Measurements from ENCODE around the gene KAT8.

KAT8 gene

GRCh38 chr16:31108794-31109558, 8.5 kb upstream of the KAT8 start:
- no peak for DNase-seq

GRCh38 chr16:31109622-31110021, 7.8 kb upstream of the KAT8 start:
- DNase-seq: no peak

- DNase-seq: no peak
Measured at GRCh38 chr16:31110106-31111034, 7.1 kb upstream of the KAT8 start.

GRCh38 chr16:31111881-31112466, 5.5 kb upstream of the KAT8 start:
- DNase-seq: no peak

GRCh38 chr16:31112711-31113110, 4.8 kb upstream of the KAT8 start:
- DNase-seq: no peak

- no peak for DNase-seq
Measured at GRCh38 chr16:31113121-31114120, 4.0 kb upstream of the KAT8 start.

GRCh38 chr16:31114468-31114867, 3.0 kb upstream of the KAT8 start:
- no peak for DNase-seq

- DNase-seq: no peak
Measured at GRCh38 chr16:31118223-31119155, 1.0 kb downstream of the KAT8 start.

GRCh38 chr16:31120129-31120528, 2.7 kb downstream of the KAT8 start:
- DNase-seq: no peak

- no peak for DNase-seq
Measured at GRCh38 chr16:31125844-31126243, 8.4 kb downstream of the KAT8 start.

- DNase-seq: no peak
Measured at GRCh38 chr16:31127182-31127581, 9.7 kb downstream of the KAT8 start.

- DNase-seq: no peak
Measured at GRCh38 chr16:31128711-31129567, 11.5 kb downstream of the KAT8 start.

- no peak for DNase-seq
Measured at GRCh38 chr16:31129568-31130335, 12.3 kb downstream of the KAT8 start.

- DNase-seq: no peak
Measured at GRCh38 chr16:31130336-31130891, 12.9 kb downstream of the KAT8 start.

- DNase-seq: no peak
Measured at GRCh38 chr16:31130899-31131298, 13.4 kb downstream of the KAT8 start.

GRCh38 chr16:31131416-31131815, 14.0 kb downstream of the KAT8 start:
- DNase-seq: no peak

GRCh38 chr16:31131841-31132271, 14.4 kb downstream of the KAT8 start:
- DNase-seq: no peak

- DNase-seq: no peak
Measured at GRCh38 chr16:31132303-31132979, 15.0 kb downstream of the KAT8 start.

All from activated gamma-delta T cell (primary cell).